H1 (cell line): Measurements from ENCODE around the gene SOX6. TPM values are rescaled to one million over a fixed set of nuclear protein-coding genes. Genes with fewer than 3 reads are reported as not detected.

Source experiments
- CTCF ChIA-PET: fragments of 300-600 bp; sonication (Branson Sonifier 250); formaldehyde crosslinking; loops from one replicate; lab custom pipeline; 2021; ENCODE audit not compliant: partially characterized antibody; lab: Charles Lee
- POLR2A ChIA-PET: fragments of 300-600 bp; sonication (Branson Sonifier 250); formaldehyde crosslinking; loops from one replicate; lab custom pipeline; 2021; ENCODE audit warnings: inconsistent platforms; ENCODE audit not compliant: partially characterized antibody; lab: Charles Lee
- DNase-seq, 2 experiments: peaks; one replicate each; pipeline versions ENCODE4 v3.0.0 to v3.0.0-alpha.2; 2010 to 2022; ENCODE audit warnings: low spot score in 2 of 2, low read depth in 1 of 2, mixed read lengths in 1 of 2
- FAIRE-seq: peaks from 2 replicates; lab custom pipeline; 2011; peaks lifted over from hg19 to GRCh38; lab: Jason Lieb, UNC
- H2AFZ ChIP-seq: 2 replicates; pipeline ENCODE4 v1.8.1; 2012; ENCODE audit warnings: low read length, inconsistent platforms
- H2AK5ac ChIP-seq: 2 replicates; pipeline ENCODE4 v1.6.1; 2013; ENCODE audit warnings: low read depth, low read length
- H2BK120ac ChIP-seq: replicated peaks from 2 replicates; pipeline ENCODE3; 2013; ENCODE audit warnings: low read depth, low read length, inconsistent platforms
- H2BK12ac ChIP-seq: 2 replicates; pipeline ENCODE4 v1.6.1; 2013; ENCODE audit warnings: low read depth, low read length
- H2BK15ac ChIP-seq: 2 replicates; pipeline ENCODE4 v1.6.1; 2013; ENCODE audit warnings: low read length
- H2BK20ac ChIP-seq: 2 replicates; pipeline ENCODE4 v1.6.1; 2013; ENCODE audit warnings: low read length
- H2BK5ac ChIP-seq: 2 replicates; pipeline ENCODE4 v1.6.1; 2013; ENCODE audit warnings: low read depth, low read length
- H3K14ac ChIP-seq: 2 replicates; pipeline ENCODE4 v1.6.1; 2013; ENCODE audit warnings: inconsistent platforms; ENCODE audit not compliant: insufficient read length
- H3K18ac ChIP-seq: 2 replicates; pipeline ENCODE4 v1.6.1; 2013; ENCODE audit warnings: low read length; ENCODE audit errors: extremely low read depth
- H3K23ac ChIP-seq: 2 replicates; pipeline ENCODE4 v1.6.1; 2013; ENCODE audit warnings: inconsistent platforms; ENCODE audit not compliant: insufficient read length
- H3K23me2 ChIP-seq: 2 replicates; pipeline ENCODE4 v1.6.1; 2013; ENCODE audit warnings: low read depth, low read length
- H3K27ac ChIP-seq: 2 replicates; pipeline ENCODE4 v1.6.1; 2011; ENCODE audit warnings: low read depth, low read length, inconsistent platforms
- H3K27me3 ChIP-seq, 4 experiments: replicated peaks in 1 of 4; 1 replicate in 1 of 4; 2 replicates in 3 of 4; pipeline versions ENCODE4 v1.6.1 to v1.8.1; 2011 to 2013; ENCODE audit warnings: low read length in 3 of 4, mild to moderate bottlenecking in 3 of 4, inconsistent platforms in 2 of 4, mixed read lengths in 2 of 4, moderate library complexity in 1 of 4; ENCODE audit not compliant: control insufficient read depth in 3 of 4, insufficient read depth in 3 of 4; ENCODE audit errors: extremely low read depth in 1 of 4
- H3K36me3 ChIP-seq, 4 experiments: 2 replicates each; pipeline versions ENCODE4 v1.6.1 to v1.8.1; 2011 to 2013; ENCODE audit warnings: mild to moderate bottlenecking in 4 of 4, low read length in 3 of 4, moderate library complexity in 2 of 4, control low read depth in 1 of 4, inconsistent platforms in 1 of 4; ENCODE audit not compliant: insufficient read depth in 4 of 4, control insufficient read depth in 2 of 4
- H3K4ac ChIP-seq: replicated peaks from 2 replicates; pipeline ENCODE3; 2013; ENCODE audit warnings: low read length, low read depth, mixed read lengths, inconsistent platforms; ENCODE audit not compliant: insufficient read length
- H3K4me1 ChIP-seq, 4 experiments: replicated peaks in 1 of 4; 1 replicate in 1 of 4; 2 replicates in 3 of 4; pipeline versions ENCODE4 v1.6.1 to v1.8.1; 2011 to 2013; ENCODE audit warnings: low read length in 3 of 4, inconsistent platforms in 2 of 4, mixed read lengths in 1 of 4; ENCODE audit not compliant: insufficient read depth in 4 of 4, control insufficient read depth in 3 of 4
- H3K4me2 ChIP-seq, 2 experiments: 2 replicates each; pipeline versions ENCODE4 v1.6.1 to v1.8.1; 2011 to 2013; ENCODE audit warnings: low read depth in 2 of 2, low read length in 2 of 2, control low read depth in 1 of 2, inconsistent platforms in 1 of 2, mild to moderate bottlenecking in 1 of 2; ENCODE audit not compliant: insufficient read depth in 1 of 2
- H3K4me3 ChIP-seq, 4 experiments: fragments of 200-600, 300-600 bp in 1 of 4; sonication (generic), shearing (Covaris generic), sonication (Bioruptor Twin) in 1 of 4; 2 replicates each; pipeline versions ENCODE4 v1.5.1 to v1.8.1; 2011 to 2016; ENCODE audit warnings: low read length in 4 of 4, low read depth in 3 of 4, control low read depth in 2 of 4, inconsistent platforms in 2 of 4, mild to moderate bottlenecking in 2 of 4, mixed read lengths in 1 of 4, moderate library complexity in 1 of 4; ENCODE audit not compliant: insufficient read depth in 2 of 4; ENCODE audit errors: extremely low read depth in 1 of 4
- H3K56ac ChIP-seq: replicated peaks from 2 replicates; pipeline ENCODE3; 2013; ENCODE audit warnings: low read depth, mild to moderate bottlenecking, mixed read lengths, low read length, inconsistent platforms; ENCODE audit not compliant: insufficient read length
- H3K79me1 ChIP-seq: 2 replicates; pipeline ENCODE4 v1.6.1; 2013; ENCODE audit warnings: low read depth, low read length, control low read depth
- H3K79me2 ChIP-seq, 2 experiments: 2 replicates each; pipeline versions ENCODE4 v1.6.1 to v1.8.1; 2012 to 2013; ENCODE audit warnings: low read length in 2 of 2, mild to moderate bottlenecking in 2 of 2, inconsistent platforms in 1 of 2; ENCODE audit not compliant: insufficient read depth in 2 of 2, control insufficient read depth in 1 of 2
- H3K9ac ChIP-seq, 4 experiments: replicated peaks in 1 of 4; 1 replicate in 1 of 4; 2 replicates in 3 of 4; pipeline versions ENCODE4 v1.6.1 to v1.8.1; 2011 to 2013; ENCODE audit warnings: low read depth in 3 of 4, low read length in 3 of 4, control low read depth in 2 of 4, mild to moderate bottlenecking in 2 of 4, moderate library complexity in 2 of 4, inconsistent platforms in 1 of 4; ENCODE audit errors: extremely low read depth in 1 of 4
- H3K9me3 ChIP-seq, 2 experiments: 2 replicates each; pipeline versions ENCODE4 v1.6.1 to v1.8.1; 2012 to 2013; ENCODE audit warnings: mild to moderate bottlenecking in 2 of 2, moderate library complexity in 2 of 2, control low read depth in 1 of 2, inconsistent platforms in 1 of 2, low read depth in 1 of 2, low read length in 1 of 2, mixed read lengths in 1 of 2; ENCODE audit not compliant: insufficient read depth in 2 of 2
- H4K20me1 ChIP-seq, 2 experiments: replicated peaks in 1 of 2; 2 replicates each; pipeline versions ENCODE3 to v1.8.1; 2011 to 2013; ENCODE audit warnings: inconsistent platforms in 2 of 2, low read length in 2 of 2, mild to moderate bottlenecking in 1 of 2; ENCODE audit not compliant: insufficient read depth in 2 of 2, control insufficient read depth in 1 of 2
- H4K5ac ChIP-seq: 2 replicates; pipeline ENCODE4 v1.6.1; 2013; ENCODE audit warnings: low read length, low read depth, mixed read lengths, inconsistent platforms; ENCODE audit not compliant: insufficient read length
- H4K8ac ChIP-seq: 2 replicates; pipeline ENCODE4 v1.8.0; 2013; ENCODE audit warnings: mild to moderate bottlenecking, moderate library complexity, low read length, inconsistent platforms; ENCODE audit not compliant: insufficient read depth; ENCODE audit errors: extremely low read depth
- H4K91ac ChIP-seq: replicated peaks from 2 replicates; pipeline ENCODE3; 2013; ENCODE audit warnings: low read length, mixed read lengths, inconsistent platforms; ENCODE audit not compliant: insufficient read length
- GABPA ChIP-seq: IDR thresholded peaks from 2 replicates; pipeline ENCODE4 v1.6.1; 2011; ENCODE audit warnings: mild to moderate bottlenecking, low read length, moderate library complexity, borderline replicate concordance; ENCODE audit not compliant: insufficient read depth
- KDM5A ChIP-seq: fragments of 200-600 bp; IDR thresholded peaks from 2 replicates; pipeline ENCODE4 v1.7.1; 2012; ENCODE audit warnings: mild to moderate bottlenecking, low read length, inconsistent platforms, mixed read lengths
- NRF1 ChIP-seq: IDR thresholded peaks from 2 replicates; pipeline ENCODE4 v1.6.1; 2011; ENCODE audit warnings: mild to moderate bottlenecking, low read depth, low read length, improper control_type of control experiment
- RXRA ChIP-seq: IDR thresholded peaks from 2 replicates; pipeline ENCODE4 v1.6.1; 2011; ENCODE audit warnings: low read depth, mild to moderate bottlenecking, low read length, moderate library complexity; ENCODE audit not compliant: insufficient read depth
- SUZ12 ChIP-seq: fragments of 200-600 bp; sonication (generic); IDR thresholded peaks from 2 replicates; pipeline ENCODE4 v1.6.1; 2012; ENCODE audit warnings: mild to moderate bottlenecking, inconsistent platforms, low read length, moderate library complexity, mixed read lengths
- WGBS, 2 experiments: shearing (Covaris generic) in 1 of 2; methylation state at CpG; one replicate each; pipeline versions ENCODE4 v1.1.6 to v1.1.7; 2013 to 2015; ENCODE audit warnings: low lambda C conversion rate in 2 of 2, mixed read lengths in 2 of 2, inconsistent platforms in 1 of 2, low coverage in 1 of 2, missing lambda C conversion rate in 1 of 2; ENCODE audit not compliant: insufficient replicate concordance in 2 of 2, insufficient coverage in 1 of 2, insufficient read length in 1 of 2; ENCODE audit errors: extremely low coverage in 1 of 2, missing lambda C conversion rate in 1 of 2; 5-methylcytosine and 5-hydroxymethylcytosine counted together
- polyA plus RNA-seq, 7 experiments: library from polyadenylated mRNA; depleted of rRNA in 3 of 7; stranded (reverse) in 5 of 7; unstranded in 2 of 7; fragments of >200 nt in 5 of 7; fragments of 200-250 nt in 2 of 7; gene quantifications; 1 replicate in 5 of 7; 2 replicates in 1 of 7; 4 replicates in 1 of 7; pipeline versions ENCODE4 v1.2.1 to v1.2.3, GENCODE V29; 2011 to 2013; ENCODE audit warnings: missing spikeins in 2 of 7, mixed read lengths in 2 of 7
- total RNA-seq: library from RNA; stranded (reverse); fragmentation: NEBNext Ultra II Directional; extraction: Animal tissue kit (Norgen Biotek cat#: 25700); gene quantifications from 2 replicates; pipeline ENCODE4 v1.2.1, GENCODE V29; 2021

Gene SOX6
- total and polyA plus RNA-seq, 2 of the 8 experiments (the other 6 are each of a cell fraction or from before 2014, with no cell fraction given), result 0.09 TPM; not detected in 1

GRCh38 chr11:16301462-16301861, 54.9 kb downstream of the SOX6 start:
- H3K4me3 ChIP-seq, result no peak overlapping the region
- no peak overlapping the region for H2BK5ac ChIP-seq
- H3K79me2 ChIP-seq, result no peaks in the 10 kb centered on the region
- H2BK12ac ChIP-seq, result no peak overlapping the region
- no peaks in the 10 kb centered on the region for H3K27me3 ChIP-seq
- H4K5ac ChIP-seq, result no peak overlapping the region
- H3K56ac ChIP-seq, result no peak overlapping the region
- H3K4ac ChIP-seq, result no peak overlapping the region
- H4K8ac ChIP-seq, result no peak overlapping the region
- H2BK20ac ChIP-seq, result no peak overlapping the region
- no peak for TF ChIP-seq NRF1
- no peak for TF ChIP-seq KDM5A
- TF ChIP-seq RXRA, result no peak
- no peak for TF ChIP-seq GABPA
- no peak for TF ChIP-seq SUZ12
- H3K4me2 ChIP-seq, result no peak overlapping the region
- ChIA-PET CTCF (no interaction called here), POLR2A (no interaction called here)
- H4K20me1 ChIP-seq, result no peaks in the 10 kb centered on the region
- H2BK15ac ChIP-seq, result no peak overlapping the region
- no peak overlapping the region for H3K23ac ChIP-seq
- H3K36me3 ChIP-seq, result no peaks in the 10 kb centered on the region
- no peak overlapping the region for H3K9ac ChIP-seq
- no peak overlapping the region for H4K91ac ChIP-seq
- no peaks in the 10 kb centered on the region for H3K4me1 ChIP-seq
- H2AFZ ChIP-seq, result no peak overlapping the region
- no peak overlapping the region for H3K27ac ChIP-seq
- H3K23me2 ChIP-seq, result peaks cover 2% of the 10 kb centered on the region; the same call in 1 of the 2 replicates
- H3K18ac ChIP-seq, result no peak overlapping the region
- H3K14ac ChIP-seq, result no peak overlapping the region
- 87% methylated on average over 2 of the region's 2 CpGs; no CpG with 5 or more reads in 1 of the 2 experiments for WGBS, 2 experiments
- no peak for DNase-seq
- FAIRE-seq, result no peak
- no peak overlapping the region for H2AK5ac ChIP-seq
- H3K9me3 ChIP-seq, result no peaks in the 10 kb centered on the region
- no peak overlapping the region for H2BK120ac ChIP-seq
- H3K79me1 ChIP-seq, result no peaks in the 10 kb centered on the region
